HepG2 (cell line): Measurements from ENCODE around the gene RTEL1. TPM values are rescaled to one million over a fixed set of nuclear protein-coding genes. Genes with fewer than 3 reads are reported as not detected.

Experiments used
- AKNA ChIP-seq: sonication (generic); formaldehyde crosslinking; IDR thresholded peaks from 2 replicates; pipeline ENCODE4 v1.4.0; 2020; ENCODE audit warnings: missing genetic modification reagents, borderline replicate concordance
- ARNTL ChIP-seq: sonication (generic); formaldehyde crosslinking; IDR thresholded peaks from 2 replicates; pipeline ENCODE4 v1.4.0; 2020; ENCODE audit warnings: mild to moderate bottlenecking, missing genetic modification reagents
- FOXC1 ChIP-seq: sonication (generic); formaldehyde crosslinking; IDR thresholded peaks from 2 replicates; pipeline ENCODE4 v1.8.0; 2022; ENCODE audit warnings: mild to moderate bottlenecking, missing genetic modification reagents, borderline replicate concordance
- PBX2 ChIP-seq: IDR thresholded peaks from 2 replicates; pipeline ENCODE4 v1.6.1; 2016; ENCODE audit warnings: control low read depth
- PRDM10 ChIP-seq: sonication (generic); formaldehyde crosslinking; IDR thresholded peaks from 2 replicates; pipeline ENCODE4 v1.4.0; 2020; ENCODE audit warnings: low read depth, missing genetic modification reagents
- RARG ChIP-seq: sonication (generic); formaldehyde crosslinking; IDR thresholded peaks from 2 replicates; pipeline ENCODE4 v1.4.0; 2020; ENCODE audit warnings: low read depth, mild to moderate bottlenecking, missing genetic modification reagents
- RELA ChIP-seq: sonication (generic); formaldehyde crosslinking; IDR thresholded peaks from 2 replicates; pipeline ENCODE4 v1.4.0; 2020; ENCODE audit warnings: missing genetic modification reagents
- RFX5 ChIP-seq: IDR thresholded peaks from 2 replicates; pipeline ENCODE4 v1.6.1; 2011; ENCODE audit warnings: low read depth, low read length, improper control_type of control experiment
- SYNCRIP ChIP-seq: fragments of 200-400 bp; formaldehyde crosslinking; IDR thresholded peaks from 2 replicates; pipeline ENCODE4 v1.6.1; 2018; ENCODE audit warnings: mild to moderate bottlenecking, low read depth, low read length; ENCODE audit not compliant: insufficient read depth
- TSC22D2 ChIP-seq: sonication (generic); formaldehyde crosslinking; IDR thresholded peaks from 2 replicates; pipeline ENCODE4 v1.5.1; 2020; ENCODE audit warnings: missing genetic modification reagents, mild to moderate bottlenecking, borderline replicate concordance
- YEATS2 ChIP-seq: sonication (generic); formaldehyde crosslinking; IDR thresholded peaks from 2 replicates; pipeline ENCODE4 v1.4.0; 2020; ENCODE audit warnings: missing genetic modification reagents, borderline replicate concordance
- ZBTB26 ChIP-seq: IDR thresholded peaks from 2 replicates; pipeline ENCODE4 v1.6.1; 2016; ENCODE audit warnings: missing compliant biosample characterization, missing genetic modification reagents, borderline replicate concordance
- ZFY ChIP-seq: sonication (generic); formaldehyde crosslinking; IDR thresholded peaks from 2 replicates; pipeline ENCODE4 v1.4.0; 2020; ENCODE audit warnings: missing genetic modification reagents
- ZNF280B ChIP-seq: sonication (generic); formaldehyde crosslinking; IDR thresholded peaks from 2 replicates; pipeline ENCODE4 v1.5.0; 2020; ENCODE audit warnings: missing genetic modification reagents, mild to moderate bottlenecking, borderline replicate concordance
- ZNF543 ChIP-seq: sonication (generic); formaldehyde crosslinking; IDR thresholded peaks from 2 replicates; pipeline ENCODE4 v1.4.0; 2020; ENCODE audit warnings: mild to moderate bottlenecking, missing genetic modification reagents
- ZNF724P ChIP-seq: sonication (generic); formaldehyde crosslinking; IDR thresholded peaks from 2 replicates; pipeline ENCODE4 v1.8.0; 2022; ENCODE audit warnings: missing genetic modification reagents, borderline replicate concordance
- ZNF777 ChIP-seq: sonication (generic); formaldehyde crosslinking; IDR thresholded peaks from 2 replicates; pipeline ENCODE4 v1.4.0; 2020; ENCODE audit warnings: missing genetic modification reagents
- polyA plus RNA-seq, 8 experiments: library from polyadenylated mRNA; depleted of rRNA in 3 of 8; stranded (reverse) in 7 of 8; unstranded in 1 of 8; fragments of >200 nt; fragmentation: Illumina TruSeq in 4 of 8; extraction: Trizol in 4 of 8; gene quantifications; 2 replicates each; pipeline versions ENCODE4 v1.2.1 to v1.2.3, GENCODE V29; 2011 to 2016; ENCODE audit warnings: low read depth in 4 of 8, missing spikeins in 1 of 8, mixed read lengths in 1 of 8; ENCODE audit not compliant: insufficient read depth in 1 of 8
- total RNA-seq, 5 experiments: library from RNA; depleted of rRNA; stranded (reverse); fragments of >200 nt; fragmentation: Illumina TruSeq; extraction: Trizol; gene quantifications; 2 replicates each; pipeline ENCODE4 v1.2.3, GENCODE V29; 2016; ENCODE audit warnings: low read depth in 1 of 5

The RTEL1 gene
- total and polyA plus RNA-seq, 2 of the 13 experiments (the other 11 are each of a cell fraction or from before 2014, with no cell fraction given): 21.8 to 36.4 TPM

GRCh38 chr20:63738687-63739129 lies 80.6 kb downstream of the RTEL1 start (continued):
- no peak for TF ChIP-seq AKNA
- no peak for TF ChIP-seq SYNCRIP
- 0 out of 2 replicates have a peak, but pooled peaks have one; percentile 17 for TF ChIP-seq PRDM10 (CRISPR knock-in tag)
- no peak for TF ChIP-seq TSC22D2
- TF ChIP-seq ZNF777 (CRISPR knock-in tag): no peak
- TF ChIP-seq ZNF724P (CRISPR knock-in tag): no peak
- no peak for TF ChIP-seq RELA
- no peak; the same call in 1 of the 2 replicates for TF ChIP-seq FOXC1 (CRISPR knock-in tag)
- TF ChIP-seq ZNF280B (CRISPR knock-in tag): no peak
- TF ChIP-seq ARNTL (CRISPR knock-in tag): no peak
- no peak for TF ChIP-seq YEATS2
- TF ChIP-seq ZBTB26: no peak
- TF ChIP-seq ZFY: 0 out of 2 replicates have a peak, but pooled peaks have one; percentile 5
- no peak; the same call in 1 of the 2 replicates for TF ChIP-seq RFX5
- peak; percentile 95 for TF ChIP-seq RARG (CRISPR knock-in tag)
- no peak for TF ChIP-seq PBX2
- TF ChIP-seq ZNF543 (CRISPR knock-in tag): no peak
